Liver (tissue), 9 donors: ENCODE data around the gene CHRD. TPM values are rescaled to one million over a fixed set of nuclear protein-coding genes. Genes with fewer than 3 reads are reported as not detected.

Source experiments
- DNase-seq: peaks from one replicate; pipeline ENCODE4 v3.0.0-alpha.2; 2017; ENCODE audit warnings: low spot score
- H3K27ac ChIP-seq, 2 donors: one replicate each; pipeline ENCODE4 v1.7.0; 2013; ENCODE audit warnings: inconsistent platforms in 2 of 2, low read length in 2 of 2, control low read depth in 1 of 2, low read depth in 1 of 2, mild to moderate bottlenecking in 1 of 2
- H3K27me3 ChIP-seq, 4 donors: one replicate each; pipeline versions ENCODE4 v1.6.1 to v1.7.0; 2013; ENCODE audit warnings: low read length in 3 of 4, inconsistent platforms in 1 of 4, mild to moderate bottlenecking in 1 of 4, moderate library complexity in 1 of 4; ENCODE audit not compliant: control insufficient read depth in 4 of 4, insufficient read depth in 4 of 4
- H3K36me3 ChIP-seq, 4 donors: one replicate each; pipeline versions ENCODE4 v1.6.1 to v1.7.0; 2013; ENCODE audit warnings: low read length in 3 of 4, mild to moderate bottlenecking in 3 of 4, low read depth in 1 of 4, moderate library complexity in 1 of 4; ENCODE audit not compliant: control insufficient read depth in 4 of 4, insufficient read depth in 3 of 4
- H3K4me1 ChIP-seq, 4 donors: one replicate each; pipeline versions ENCODE4 v1.6.1 to v1.7.0; 2013; ENCODE audit warnings: low read length in 3 of 4, mild to moderate bottlenecking in 3 of 4, moderate library complexity in 1 of 4; ENCODE audit not compliant: control insufficient read depth in 4 of 4, insufficient read depth in 4 of 4
- H3K4me3 ChIP-seq, 3 donors: one replicate each; pipeline versions ENCODE4 v1.6.1 to v1.7.0; 2013; ENCODE audit warnings: low read length in 3 of 3, control low read depth in 1 of 3, low read depth in 1 of 3, mild to moderate bottlenecking in 1 of 3
- H3K9ac ChIP-seq, 2 donors: one replicate each; pipeline ENCODE4 v1.7.0; 2013; ENCODE audit warnings: low read length in 2 of 2, mild to moderate bottlenecking in 2 of 2, moderate library complexity in 2 of 2, control low read depth in 1 of 2, low read depth in 1 of 2
- H3K9me3 ChIP-seq, 4 donors: one replicate each; pipeline versions ENCODE4 v1.6.1 to v1.7.0; 2013; ENCODE audit warnings: low read length in 3 of 4; ENCODE audit not compliant: control insufficient read depth in 4 of 4
- ATF3 ChIP-seq: IDR thresholded peaks from 2 replicates; pipeline ENCODE4 v1.6.1; 2016; ENCODE audit warnings: antibody characterized with exemption
- CTCF ChIP-seq: fragments of 150-350 bp; IDR thresholded peaks from 2 replicates; pipeline ENCODE4 v1.5.1; 2017; ENCODE audit warnings: improper control_type of control experiment, low read depth, low read length; ENCODE audit not compliant: missing input control
- EGR1 ChIP-seq, 2 donors: IDR thresholded peaks; 2 replicates each; pipeline ENCODE4 v1.6.1; 2016 to 2018; ENCODE audit warnings: antibody characterized with exemption in 2 of 2, low read depth in 2 of 2
- FOXA1 ChIP-seq: IDR thresholded peaks from 2 replicates; pipeline ENCODE4 v1.6.1; 2016; ENCODE audit warnings: antibody characterized with exemption
- FOXA2 ChIP-seq: IDR thresholded peaks from 2 replicates; pipeline ENCODE4 v1.6.1; 2016; ENCODE audit warnings: antibody characterized with exemption
- GABPA ChIP-seq, 2 donors: IDR thresholded peaks in 1 of 2; conservative IDR thresholded peaks in 1 of 2; 2 replicates each; pipeline ENCODE4 v1.6.1; 2016; ENCODE audit warnings: antibody characterized with exemption in 2 of 2, mild to moderate bottlenecking in 1 of 2, moderate library complexity in 1 of 2
- HNF4A ChIP-seq, 2 donors: conservative IDR thresholded peaks; 2 replicates each; pipeline ENCODE4 v1.6.1; 2016; ENCODE audit warnings: antibody characterized with exemption in 2 of 2, mild to moderate bottlenecking in 2 of 2
- HNF4G ChIP-seq: IDR thresholded peaks from 2 replicates; pipeline ENCODE4 v1.6.1; 2016; ENCODE audit warnings: antibody characterized with exemption
- JUND ChIP-seq, 2 donors: IDR thresholded peaks; 2 replicates each; pipeline ENCODE4 v1.6.1; 2016; ENCODE audit warnings: antibody characterized with exemption in 2 of 2
- RAD21 ChIP-seq, 2 donors: IDR thresholded peaks; 2 replicates each; pipeline ENCODE4 v1.6.1; 2016; ENCODE audit warnings: antibody characterized with exemption in 2 of 2, mild to moderate bottlenecking in 2 of 2
- RXRA ChIP-seq, 2 donors: IDR thresholded peaks; 2 replicates each; pipeline ENCODE4 v1.6.1; 2017 to 2018; ENCODE audit warnings: antibody characterized with exemption in 2 of 2, mild to moderate bottlenecking in 1 of 2
- SP1 ChIP-seq: IDR thresholded peaks from 2 replicates; pipeline ENCODE4 v1.6.1; 2018; ENCODE audit warnings: antibody characterized with exemption, mild to moderate bottlenecking
- TAF1 ChIP-seq: conservative IDR thresholded peaks from 2 replicates; pipeline ENCODE4 v1.6.1; 2016; ENCODE audit warnings: antibody characterized with exemption, mild to moderate bottlenecking
- YY1 ChIP-seq: IDR thresholded peaks from 2 replicates; pipeline ENCODE4 v1.6.1; 2016; ENCODE audit warnings: antibody characterized with exemption, mild to moderate bottlenecking
- ZBTB33 ChIP-seq: IDR thresholded peaks from 2 replicates; pipeline ENCODE4 v1.6.1; 2016; ENCODE audit warnings: antibody characterized with exemption
- WGBS: extraction: QIAGEN DNeasy Blood & Tissue Kit; methylation state at CpG from one replicate; pipeline ENCODE4 v1.1.7; 2013; 5-methylcytosine and 5-hydroxymethylcytosine counted together
- polyA plus RNA-seq, 2 donors: library from polyadenylated mRNA; stranded (reverse) in 1 of 2; unstranded in 1 of 2; fragments of 200-250 nt in 1 of 2; fragments of >200 nt in 1 of 2; fragmentation: Nextera tagmentation in 1 of 2; extraction: Ambion mirVana in 1 of 2; gene quantifications; one replicate each; pipeline versions ENCODE4 v1.2.1 to v1.2.3, GENCODE V29; 2013 to 2015
- total RNA-seq, 2 donors: library from RNA; depleted of rRNA; stranded (reverse); fragments of >200 nt; gene quantifications; one replicate each; pipeline ENCODE4 v1.2.3, GENCODE V29; 2014
- TF ChIP-seq, protein P1 (sequence below): IDR thresholded peaks from 2 replicates; pipeline ENCODE4 v1.6.1; 2016; ENCODE audit warnings: antibody characterized with exemption
- donor health status: healthy.
- donor health status: healthy.
- donor health status: healthy.
- donor health status: healthy.
- donor health status: healthy.

The CHRD gene
- total and polyA plus RNA-seq, 4 donors: 9.2 to 66.4 (median 34.9) TPM

DNA sequence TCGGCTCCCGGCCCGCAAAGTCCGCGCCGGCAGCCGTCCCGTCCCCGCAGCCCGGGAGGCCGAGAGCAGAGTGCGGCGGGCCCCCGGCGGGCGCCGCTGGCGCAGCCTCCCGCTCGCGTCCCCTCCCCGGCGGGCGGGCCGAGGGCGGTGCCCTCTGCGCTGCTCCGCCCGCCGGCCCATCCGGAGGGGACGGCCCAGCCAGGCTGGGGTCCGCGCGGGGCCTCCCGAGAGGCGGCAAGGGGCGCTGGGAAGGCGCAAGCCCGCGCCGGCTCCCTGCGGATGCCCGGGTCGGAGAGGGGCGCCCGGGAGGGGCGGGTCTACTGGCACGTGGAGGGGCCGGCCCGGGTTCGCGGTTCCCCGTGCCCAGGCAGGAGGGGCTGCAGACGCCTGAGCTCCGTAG is 18.3 kb upstream of the CHRD start, which contains the start of the genes CLCN2 and POLR2H:
Gene CLCN2 (minus strand): TSS at position 74 of the 400 bp plus-strand sequence. CDS start 126 bp downstream, outside the sequence.
Gene POLR2H (plus strand): TSS at position 179 of the 400 bp plus-strand sequence. CDS start 1,783 bp downstream, outside the sequence.
- Histone ChIP-seq H3K4me3 (peak within 1 kb of the TSS; percentile 88 to 97 (median 96)), H3K27ac (peak within 1 kb of the TSS; percentile 92 to 98), H3K36me3 (peaks cover 0 to 6% (median under 1%) of the 10 kb centered on the region in 4 donors), H3K9me3 (no peaks in the 10 kb centered on the region), H3K9ac (peak within 1 kb of the TSS; percentile 74 to 92), H3K27me3 (no peaks in the 10 kb centered on the region), H3K4me1 (peaks cover 2 to 28% (median 11%) of the 10 kb centered on the region in 4 donors)
- under 1% methylated on average over 56 of the region's 56 CpGs for WGBS
- TF ChIP-seq JUND (IDR thresholded peaks at IDR 0.05) (no peak), FOXA2 (no peak), ZBTB33 (no peak), RAD21 (IDR thresholded peaks at IDR 0.05) (no peak), ATF3 (no peak), RXRA (IDR thresholded peaks at IDR 0.05) (no peak), GABPA (IDR thresholded peaks at IDR 0.05 in 1 of 2, conservative IDR thresholded peaks at IDR 0.05 in 1 of 2) (no peak), TAF1 (no peak), FOXA1 (no peak), HNF4G (no peak), HNF4A (conservative IDR thresholded peaks at IDR 0.05) (no peak), CTCF (no peak)
- TF ChIP-seq, protein P1, sequence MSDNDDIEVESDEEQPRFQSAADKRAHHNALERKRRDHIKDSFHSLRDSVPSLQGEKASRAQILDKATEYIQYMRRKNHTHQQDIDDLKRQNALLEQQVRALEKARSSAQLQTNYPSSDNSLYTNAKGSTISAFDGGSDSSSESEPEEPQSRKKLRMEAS: no peak
- peak; percentile 70 for DNase-seq

- Histone ChIP-seq H3K36me3 (peaks cover 0 to 10% (median under 1%) of the 10 kb centered on the region in 4 donors), H3K9me3 (no peaks in the 10 kb centered on the region), H3K4me3 (peak overlapping the region; percentile 88 to 97 (median 96)), H3K27me3 (no peaks in the 10 kb centered on the region), H3K27ac (peak overlapping the region; percentile 92 to 98), H3K4me1 (peaks cover 2 to 28% (median 11%) of the 10 kb centered on the region in 4 donors), H3K9ac (peak overlapping the region; percentile 74 to 92)
- TF ChIP-seq SP1 (no peak), ZBTB33 (no peak), JUND (IDR thresholded peaks at IDR 0.05) (no peak), YY1 (peak; percentile 13), TAF1 (no peak), EGR1 (IDR thresholded peaks at IDR 0.05; ENCODE audit: low read depth in 2 of 2) (peak; percentile 82 to 84), RAD21 (IDR thresholded peaks at IDR 0.05) (no peak), ATF3 (no peak), HNF4G (no peak), CTCF (no peak)
- WGBS: under 1% methylated on average over 38 of the region's 38 CpGs
- peak; percentile 78 for DNase-seq
Observed at GRCh38 chr3:184361932-184362667, 17.8 kb upstream of the CHRD start.
